HTERT RPE-1 (cell line): ENCODE data around the gene ATP6V1E1.

Experiments used
- in situ Hi-C: fragments of 300-500 bp; cut with MboI; formaldehyde crosslinking; loops from 4 replicates; pipeline ENCODE4 v1.14.3; 2020; ENCODE audit warnings: low sequenced_read_pairs

ATP6V1E1 gene

GRCh38 chr22:17548756-17549035 lies 79.9 kb downstream of the ATP6V1E1 start:
- in situ Hi-C loops: no loop called here

- in situ Hi-C loops: no loop called here
Measured at GRCh38 chr22:17548010-17548755, 80.4 kb downstream of the ATP6V1E1 start.

- in situ Hi-C loops: no loop called here
Measured at GRCh38 chr22:17542452-17542851, 86.1 kb downstream of the ATP6V1E1 start.
